ENCODE measurements around the gene TIMP4. TPM values are rescaled to one million over a fixed set of nuclear protein-coding genes. Genes with fewer than 3 reads are reported as not detected.

TIMP4 gene
- not detected for total RNA-seq
- polyA plus RNA-seq, result not detected

DNA sequence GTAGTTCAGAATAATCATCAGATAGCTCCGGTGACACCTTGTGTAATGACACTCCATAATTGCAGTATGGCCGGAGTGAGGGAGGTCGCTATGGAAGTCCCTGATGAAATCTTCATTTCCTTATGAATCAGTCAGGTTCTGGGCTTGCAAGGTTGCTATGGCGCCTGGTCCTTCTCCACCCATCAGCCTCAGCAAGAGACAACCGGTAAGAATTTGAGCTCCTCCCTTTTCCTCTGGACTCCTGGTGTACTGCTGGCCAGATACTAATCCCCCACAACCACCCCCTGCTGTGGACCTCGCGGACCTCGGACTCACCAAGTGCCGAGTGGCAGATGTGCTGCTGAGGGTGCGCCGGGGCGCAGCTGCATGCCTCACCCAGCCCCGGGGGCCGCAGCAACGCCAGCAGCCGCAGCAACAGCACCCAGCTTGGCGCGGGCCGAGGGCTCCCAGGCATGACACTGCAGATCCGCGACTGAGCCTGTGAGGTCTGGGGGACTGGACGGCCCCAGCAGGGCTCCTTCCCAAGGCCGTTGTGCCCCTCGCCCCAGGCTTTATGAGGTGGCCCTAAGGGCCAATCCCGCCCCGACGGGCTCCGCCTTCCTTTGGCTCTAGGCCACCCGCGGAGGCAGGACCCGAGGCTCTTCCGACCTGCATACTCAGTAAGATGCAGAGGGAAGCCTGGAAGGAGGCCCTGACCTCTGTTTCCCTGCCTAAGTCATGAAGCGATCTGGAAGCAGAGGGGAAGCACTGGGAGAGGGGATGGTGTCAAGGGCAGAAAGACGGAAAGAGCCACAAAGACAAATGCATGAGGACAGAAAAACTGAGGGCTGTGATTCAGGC lies at the start of gene TIMP4:
Gene TIMP4, minus strand, starts transcription at position 526 of the 840 bp plus-strand sequence. Its CDS starts 72 bp downstream, at position 454.
- H3K36me3 ChIP-seq (ENCODE audit: control insufficient read depth, insufficient read depth, low read length), result no peaks in the 10 kb centered on the region
- H3K4me1 Mint-ChIP-seq, result peaks cover 0 to 5% (median 0%) of the 10 kb centered on the region in 4 donors
- H3K9me3 ChIP-seq (ENCODE audit: control insufficient read depth in 2 of 2, low read length in 2 of 2), result no peaks in the 10 kb centered on the region
- H3K4me3 Mint-ChIP-seq, result no peak within 1 kb of the TSS
- peaks cover 0 to 2% (median 0%) of the 10 kb centered on the region in 7 donors for H3K9me3 Mint-ChIP-seq
- no peak for DNase-seq
- no peaks in the 10 kb centered on the region for H3K4me1 ChIP-seq (ENCODE audit: control insufficient read depth, insufficient read depth, low read length, poor library complexity, severe bottlenecking)
- no peak within 1 kb of the TSS for H3K27ac ChIP-seq (ENCODE audit: insufficient read depth, low read length, poor library complexity, severe bottlenecking)
- no peaks in the 10 kb centered on the region for H3K36me3 Mint-ChIP-seq
- no peak within 1 kb of the TSS for H3K4me3 ChIP-seq (ENCODE audit: low read depth, low read length)
- H3K27me3 Mint-ChIP-seq, result peaks cover 20% of the 10 kb centered on the region
- H3K27ac Mint-ChIP-seq, result no peak within 1 kb of the TSS
- H3K27me3 ChIP-seq (ENCODE audit: control insufficient read depth, insufficient read depth, low read length), result peaks cover 1% of the 10 kb centered on the region
- no peak for ATAC-seq (ENCODE audit: low read depth in 2 of 2)

DNA sequence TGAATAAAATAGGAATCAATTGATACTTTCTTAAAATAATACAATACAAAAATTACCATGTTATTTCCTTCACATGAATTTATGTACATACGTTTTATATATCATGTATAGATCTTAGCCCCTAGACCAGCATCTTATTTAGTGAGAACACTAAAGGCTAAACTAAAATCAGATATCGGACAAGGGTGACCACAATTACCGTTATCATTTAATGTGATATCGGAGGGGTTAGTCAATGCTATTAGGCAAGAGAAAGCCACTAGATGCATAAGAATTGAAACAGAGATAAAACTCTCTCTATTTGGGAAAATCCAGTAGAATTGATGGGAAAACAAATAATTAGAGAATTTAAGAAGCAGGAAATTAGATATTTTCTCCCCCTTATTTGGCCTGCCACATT lies 46.5 kb upstream of the TIMP4 start:
- Histone ChIP-seq H3K9me3 (ENCODE audit: control insufficient read depth in 2 of 2, low read length in 2 of 2) (no peaks in the 10 kb centered on the region), H3K36me3 (ENCODE audit: control insufficient read depth, insufficient read depth, low read length) (no peaks in the 10 kb centered on the region), H3K4me1 (ENCODE audit: control insufficient read depth, insufficient read depth, low read length, poor library complexity, severe bottlenecking) (no peaks in the 10 kb centered on the region), H3K27me3 (ENCODE audit: control insufficient read depth, insufficient read depth, low read length) (peaks cover 3% of the 10 kb centered on the region), H3K27ac (ENCODE audit: insufficient read depth, low read length, poor library complexity, severe bottlenecking) (no peak overlapping the region), H3K4me3 (ENCODE audit: low read depth, low read length) (no peak overlapping the region)
- no peaks in the 10 kb centered on the region for H3K36me3 Mint-ChIP-seq
- DNase-seq (no peak), ATAC-seq (ENCODE audit: low read depth in 2 of 2) (no peak)
- no peaks in the 10 kb centered on the region for H3K4me1 Mint-ChIP-seq
- H3K9me3 Mint-ChIP-seq, result peaks cover 0 to 2% (median 0%) of the 10 kb centered on the region in 7 donors
- H3K27ac Mint-ChIP-seq, result no peak overlapping the region
- H3K4me3 Mint-ChIP-seq, result no peak overlapping the region
- peaks cover 16% of the 10 kb centered on the region for H3K27me3 Mint-ChIP-seq

DNA sequence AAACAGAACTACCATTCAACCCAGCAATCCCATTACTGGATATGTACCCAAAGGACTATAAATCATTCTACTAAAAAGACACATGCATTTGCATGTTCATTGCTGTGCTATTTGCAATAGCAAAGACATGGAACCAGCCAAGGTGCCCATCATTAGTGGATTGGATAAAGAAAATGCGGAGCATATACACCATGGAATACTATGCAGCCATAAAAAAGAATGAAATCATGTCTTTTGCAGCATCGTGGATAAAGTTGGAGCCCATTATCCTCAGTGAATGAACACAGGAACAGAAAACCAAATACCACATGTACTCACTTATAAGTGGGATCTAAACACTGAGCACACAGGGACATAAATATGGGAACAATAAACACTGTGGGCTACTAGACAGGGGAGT lies 43.1 kb upstream of the TIMP4 start:
- Mint-ChIP-seq H3K36me3 (no peaks in the 10 kb centered on the region), H3K4me3 (no peak overlapping the region), H3K4me1 (peaks cover 0 to 6% (median 0%) of the 10 kb centered on the region in 4 donors), H3K27ac (no peak overlapping the region), H3K9me3 (peaks cover 0 to 1% (median 0%) of the 10 kb centered on the region in 7 donors), H3K27me3 (peaks cover 8% of the 10 kb centered on the region)
- no peak overlapping the region for H3K27ac ChIP-seq (ENCODE audit: insufficient read depth, low read length, poor library complexity, severe bottlenecking)
- no peaks in the 10 kb centered on the region for H3K9me3 ChIP-seq (ENCODE audit: control insufficient read depth in 2 of 2, low read length in 2 of 2)
- H3K4me1 ChIP-seq (ENCODE audit: control insufficient read depth, insufficient read depth, low read length, poor library complexity, severe bottlenecking), result no peaks in the 10 kb centered on the region
- H3K36me3 ChIP-seq (ENCODE audit: control insufficient read depth, insufficient read depth, low read length), result no peaks in the 10 kb centered on the region
- H3K27me3 ChIP-seq (ENCODE audit: control insufficient read depth, insufficient read depth, low read length), result peaks cover 3% of the 10 kb centered on the region
- H3K4me3 ChIP-seq (ENCODE audit: low read depth, low read length), result no peak overlapping the region
- no peak for ATAC-seq (ENCODE audit: low read depth in 2 of 2)
- DNase-seq, result no peak

DNA sequence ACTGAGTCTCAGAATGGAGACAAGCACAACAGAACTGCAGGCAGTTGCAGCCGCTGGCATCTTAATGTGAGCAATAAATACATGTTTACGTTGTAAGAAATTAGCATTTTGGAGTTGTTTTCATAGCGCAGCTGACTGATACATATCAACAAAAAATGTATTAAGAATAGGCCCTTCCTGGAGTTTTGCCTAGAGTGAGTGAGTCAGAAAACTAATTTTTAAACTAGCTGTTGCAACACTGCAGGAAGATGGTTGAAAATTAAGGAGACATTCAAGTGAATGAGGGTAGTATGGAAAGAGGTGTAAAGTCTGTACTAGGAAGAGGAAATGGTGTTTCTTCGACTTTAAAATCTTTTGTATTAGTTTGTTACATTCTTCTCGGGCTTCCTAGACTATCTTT lies 39.6 kb upstream of the TIMP4 start:
- Mint-ChIP-seq H3K9me3 (no peaks in the 10 kb centered on the region), H3K4me1 (peaks cover 2 to 14% (median 6%) of the 10 kb centered on the region in 4 donors), H3K36me3 (no peaks in the 10 kb centered on the region), H3K27ac (no peak overlapping the region), H3K27me3 (peaks cover 8% of the 10 kb centered on the region), H3K4me3 (no peak overlapping the region)
- Histone ChIP-seq H3K9me3 (ENCODE audit: control insufficient read depth in 2 of 2, low read length in 2 of 2) (no peaks in the 10 kb centered on the region), H3K36me3 (ENCODE audit: control insufficient read depth, insufficient read depth, low read length) (no peaks in the 10 kb centered on the region), H3K27me3 (ENCODE audit: control insufficient read depth, insufficient read depth, low read length) (peaks cover 3% of the 10 kb centered on the region), H3K4me3 (ENCODE audit: low read depth, low read length) (no peak overlapping the region), H3K27ac (ENCODE audit: insufficient read depth, low read length, poor library complexity, severe bottlenecking) (no peak overlapping the region), H3K4me1 (ENCODE audit: control insufficient read depth, insufficient read depth, low read length, poor library complexity, severe bottlenecking) (no peaks in the 10 kb centered on the region)
- ATAC-seq (ENCODE audit: low read depth in 2 of 2), result no peak
- DNase-seq, result no peak

DNA sequence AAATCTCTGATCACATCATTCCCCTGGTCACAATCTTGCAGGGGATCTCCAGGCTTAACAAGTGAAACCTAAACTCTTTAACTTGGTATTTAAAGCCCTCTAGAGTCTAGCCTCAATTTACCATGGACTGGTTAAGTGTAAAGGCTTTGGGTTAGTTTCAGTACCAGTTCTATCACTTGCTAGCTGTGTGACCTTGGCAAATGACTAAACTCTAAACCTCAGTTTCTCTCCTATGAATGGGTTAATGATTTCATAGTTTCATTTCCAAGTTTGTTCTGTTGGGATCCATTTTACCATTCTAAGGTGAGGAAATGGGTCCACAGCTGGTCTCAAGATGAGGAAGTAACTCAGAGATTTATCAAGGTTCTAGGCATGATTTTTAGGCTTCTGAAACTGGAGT lies 38.8 kb upstream of the TIMP4 start:
- no peaks in the 10 kb centered on the region for H3K9me3 Mint-ChIP-seq
- peaks cover 2 to 14% (median 6%) of the 10 kb centered on the region in 4 donors for H3K4me1 Mint-ChIP-seq
- H3K27me3 Mint-ChIP-seq, result peaks cover 8% of the 10 kb centered on the region
- Histone ChIP-seq H3K36me3 (ENCODE audit: control insufficient read depth, insufficient read depth, low read length) (no peaks in the 10 kb centered on the region), H3K4me3 (ENCODE audit: low read depth, low read length) (no peak overlapping the region), H3K27ac (ENCODE audit: insufficient read depth, low read length, poor library complexity, severe bottlenecking) (no peak overlapping the region), H3K27me3 (ENCODE audit: control insufficient read depth, insufficient read depth, low read length) (peaks cover 3% of the 10 kb centered on the region), H3K4me1 (ENCODE audit: control insufficient read depth, insufficient read depth, low read length, poor library complexity, severe bottlenecking) (no peaks in the 10 kb centered on the region), H3K9me3 (ENCODE audit: control insufficient read depth in 2 of 2, low read length in 2 of 2) (no peaks in the 10 kb centered on the region)
- no peak overlapping the region for H3K27ac Mint-ChIP-seq
- DNase-seq (no peak), ATAC-seq (ENCODE audit: low read depth in 2 of 2) (no peak)
- H3K4me3 Mint-ChIP-seq, result no peak overlapping the region
- no peaks in the 10 kb centered on the region for H3K36me3 Mint-ChIP-seq

DNA sequence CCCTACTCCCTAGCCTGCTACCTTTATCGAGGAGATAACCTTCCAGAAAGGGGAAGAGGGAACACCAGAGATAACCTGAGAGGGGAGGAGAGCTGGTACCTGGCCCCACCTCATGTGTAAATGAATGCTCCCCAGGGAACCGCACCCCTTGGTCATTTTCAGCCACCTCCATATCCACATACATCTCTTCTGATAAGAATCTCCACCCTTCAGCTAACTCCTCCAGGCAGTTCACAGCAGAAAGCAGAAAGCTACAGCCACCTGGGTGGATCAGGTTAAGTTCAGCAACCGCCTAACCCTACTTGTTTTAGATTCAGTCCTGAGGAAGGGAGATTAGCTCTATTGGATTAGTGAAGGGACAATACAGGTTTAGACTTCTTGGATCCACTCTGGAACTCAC lies 38.0 kb upstream of the TIMP4 start:
- Histone ChIP-seq H3K27ac (ENCODE audit: insufficient read depth, low read length, poor library complexity, severe bottlenecking) (no peak overlapping the region), H3K4me1 (ENCODE audit: control insufficient read depth, insufficient read depth, low read length, poor library complexity, severe bottlenecking) (no peaks in the 10 kb centered on the region), H3K4me3 (ENCODE audit: low read depth, low read length) (no peak overlapping the region), H3K9me3 (ENCODE audit: control insufficient read depth in 2 of 2, low read length in 2 of 2) (no peaks in the 10 kb centered on the region), H3K36me3 (ENCODE audit: control insufficient read depth, insufficient read depth, low read length) (no peaks in the 10 kb centered on the region), H3K27me3 (ENCODE audit: control insufficient read depth, insufficient read depth, low read length) (peaks cover under 1% of the 10 kb centered on the region)
- peak overlapping the region in 1 of 3 donors; percentile 11 for H3K27ac Mint-ChIP-seq
- DNase-seq (no peak), ATAC-seq (ENCODE audit: low read depth in 2 of 2) (no peak)
- peaks cover 8% of the 10 kb centered on the region for H3K27me3 Mint-ChIP-seq
- H3K4me1 Mint-ChIP-seq, result peaks cover 2 to 14% (median 6%) of the 10 kb centered on the region in 4 donors
- no peaks in the 10 kb centered on the region for H3K36me3 Mint-ChIP-seq
- no peak overlapping the region for H3K4me3 Mint-ChIP-seq
- no peaks in the 10 kb centered on the region for H3K9me3 Mint-ChIP-seq

DNA sequence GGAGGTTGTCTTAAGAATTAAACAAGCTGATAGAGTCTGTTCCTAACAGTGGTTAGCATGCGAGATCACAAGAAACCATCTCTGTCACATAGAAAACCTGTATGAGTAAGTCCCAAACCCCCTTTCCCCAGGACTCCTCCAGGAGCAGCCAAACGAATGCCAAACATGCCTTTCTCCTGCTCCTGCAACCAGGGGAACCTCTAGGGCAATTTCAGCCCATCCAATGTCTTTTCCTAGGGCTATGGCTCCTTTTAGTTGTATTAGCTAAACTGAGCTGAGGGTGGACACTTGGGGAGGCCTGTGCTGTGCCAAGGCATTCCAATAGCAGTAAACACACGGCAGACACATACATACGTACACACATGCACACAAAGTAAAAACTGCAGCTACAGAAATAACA lies 36.5 kb upstream of the TIMP4 start:
- H3K27ac ChIP-seq (ENCODE audit: insufficient read depth, low read length, poor library complexity, severe bottlenecking), result no peak overlapping the region
- no peak for ATAC-seq (ENCODE audit: low read depth in 2 of 2)

DNA sequence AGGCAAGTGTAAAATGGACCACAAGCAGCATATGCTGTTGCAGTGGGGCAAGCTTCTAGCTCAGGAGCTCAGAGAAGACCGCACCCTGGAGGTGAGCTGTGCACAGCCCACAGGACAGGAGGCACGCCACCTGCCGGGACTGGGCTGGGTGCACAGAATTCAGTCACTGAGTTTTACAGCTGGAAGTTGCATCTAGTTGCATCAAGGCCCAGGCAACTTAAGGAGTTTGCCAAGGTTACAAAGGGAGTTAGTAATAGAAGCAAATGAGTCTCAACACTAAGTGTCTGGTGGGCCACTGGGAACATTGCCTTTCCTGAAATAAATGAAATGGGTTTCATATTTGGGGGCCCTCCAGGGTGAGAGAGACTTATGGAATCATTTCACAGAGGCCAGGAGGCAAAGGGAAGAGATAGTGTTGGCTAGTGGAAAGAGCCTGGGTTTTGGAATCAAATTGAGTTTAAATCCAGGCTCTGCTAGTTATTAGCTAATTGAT lies 36.0 kb upstream of the TIMP4 start:
- Histone ChIP-seq H3K4me3 (ENCODE audit: low read depth, low read length) (no peak overlapping the region), H3K4me1 (ENCODE audit: control insufficient read depth, insufficient read depth, low read length, poor library complexity, severe bottlenecking) (no peaks in the 10 kb centered on the region), H3K36me3 (ENCODE audit: control insufficient read depth, insufficient read depth, low read length) (no peaks in the 10 kb centered on the region), H3K27ac (ENCODE audit: insufficient read depth, low read length, poor library complexity, severe bottlenecking) (no peak overlapping the region), H3K9me3 (ENCODE audit: control insufficient read depth in 2 of 2, low read length in 2 of 2) (no peaks in the 10 kb centered on the region), H3K27me3 (ENCODE audit: control insufficient read depth, insufficient read depth, low read length) (no peaks in the 10 kb centered on the region)
- no peaks in the 10 kb centered on the region for H3K36me3 Mint-ChIP-seq
- H3K4me1 Mint-ChIP-seq, result peaks cover 2 to 14% (median 6%) of the 10 kb centered on the region in 4 donors
- ATAC-seq (ENCODE audit: low read depth in 2 of 2), result no peak
- no peak overlapping the region for H3K27ac Mint-ChIP-seq
- peak in 1 of 3 donors; percentile 8 for DNase-seq
- H3K27me3 Mint-ChIP-seq, result no peaks in the 10 kb centered on the region
- no peak overlapping the region for H3K4me3 Mint-ChIP-seq
- no peaks in the 10 kb centered on the region for H3K9me3 Mint-ChIP-seq

More for the DNA sequence above, 36.5 kb upstream of the TIMP4 start:
- Histone ChIP-seq H3K4me3 (ENCODE audit: low read depth, low read length) (no peak overlapping the region), H3K9me3 (ENCODE audit: control insufficient read depth in 2 of 2, low read length in 2 of 2) (no peaks in the 10 kb centered on the region), H3K36me3 (ENCODE audit: control insufficient read depth, insufficient read depth, low read length) (no peaks in the 10 kb centered on the region), H3K4me1 (ENCODE audit: control insufficient read depth, insufficient read depth, low read length, poor library complexity, severe bottlenecking) (no peaks in the 10 kb centered on the region), H3K27me3 (ENCODE audit: control insufficient read depth, insufficient read depth, low read length) (no peaks in the 10 kb centered on the region)
- Mint-ChIP-seq H3K36me3 (no peaks in the 10 kb centered on the region), H3K27me3 (peaks cover 1% of the 10 kb centered on the region), H3K4me1 (peaks cover 2 to 14% (median 6%) of the 10 kb centered on the region in 4 donors), H3K4me3 (no peak overlapping the region), H3K27ac (no peak overlapping the region), H3K9me3 (no peaks in the 10 kb centered on the region)
- no peak for DNase-seq
